HG03095 (cell line): ENCODE data around the gene MCEE.
"Not testable (repeated sequence)": the region's sequence is repeated elsewhere in the genome, so short reads cannot be mapped to it uniquely, and the experiment has no call there.

Experiments used
- ATAC-seq: cut with Tn5 transposase; IDR thresholded peaks from one replicate; pipeline ENCODE4 v1.9.1; 2021; ENCODE audit warnings: moderate library complexity; ENCODE audit not compliant: unreplicated experiment

Gene MCEE

DNA sequence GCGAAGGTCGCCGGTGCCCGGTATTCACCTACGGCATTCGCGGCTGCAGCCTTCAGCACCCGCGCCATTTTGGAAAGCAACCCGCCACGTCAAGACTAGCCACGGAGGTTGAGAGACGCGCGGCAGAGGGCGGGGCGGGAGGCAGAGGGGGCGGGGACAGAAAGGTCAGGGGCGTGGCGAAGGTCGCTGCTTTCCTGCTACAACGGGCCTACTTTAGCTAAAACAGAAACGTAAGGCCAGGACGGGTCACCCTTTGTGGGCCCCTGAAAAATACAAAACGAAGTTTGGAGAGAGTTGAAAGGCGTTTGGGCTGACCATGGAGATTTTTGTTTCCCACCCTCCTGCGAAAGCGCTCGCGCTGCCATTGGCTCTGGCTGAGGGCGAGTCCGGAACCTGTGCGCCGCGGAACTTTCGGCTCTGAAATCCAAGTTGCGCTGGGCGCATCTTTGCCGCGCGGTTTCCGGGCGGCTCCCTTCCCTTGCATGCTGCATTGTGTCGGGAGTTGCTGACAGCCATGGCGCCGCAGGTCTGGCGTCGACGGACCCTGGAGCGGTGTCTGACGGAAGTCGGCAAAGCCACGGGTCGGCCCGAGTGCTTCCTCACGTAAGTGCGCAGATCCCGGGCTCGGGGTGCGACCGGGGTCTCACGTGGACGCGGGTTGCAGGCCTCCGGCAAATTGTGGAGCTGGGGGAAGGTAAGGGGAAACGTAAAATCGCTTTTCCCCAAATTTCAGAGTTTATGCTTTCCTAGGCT is at the start of gene MCEE, which contains the start of gene MPHOSPH10:
TSS of gene MCEE (minus strand) at position 78 of the 753 bp plus-strand sequence. CDS start at position 68, 10 bp downstream.
TSS of gene MPHOSPH10 (plus strand) at position 483 of the 753 bp plus-strand sequence. CDS start at position 515, 32 bp downstream.
- ATAC-seq: peak; percentile 85

GRCh38 chr2:71178836-71179235 is 48.8 kb upstream of the MCEE start:
- not testable (repeated sequence) for ATAC-seq

DNA sequence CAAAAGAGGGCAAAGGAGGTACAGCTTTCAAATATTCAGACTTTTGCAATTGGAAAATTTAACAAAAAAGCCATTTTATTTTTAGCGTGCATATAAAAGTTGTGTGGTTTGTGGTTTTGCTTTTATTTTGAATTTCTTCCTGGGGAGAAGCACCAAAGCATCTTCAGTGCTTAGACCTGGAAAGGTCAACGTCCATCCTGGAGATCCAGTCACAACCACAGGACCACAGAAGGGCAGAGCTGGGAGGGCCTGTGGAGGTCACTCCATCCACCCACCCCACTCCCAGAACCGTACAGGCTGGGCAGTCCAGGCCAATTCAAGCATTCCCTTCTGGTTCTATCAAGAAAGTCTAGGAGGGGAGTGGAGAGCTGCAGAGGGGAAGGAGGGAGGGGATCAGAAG is 44.2 kb upstream of the MCEE start:
- ATAC-seq: no peak

DNA sequence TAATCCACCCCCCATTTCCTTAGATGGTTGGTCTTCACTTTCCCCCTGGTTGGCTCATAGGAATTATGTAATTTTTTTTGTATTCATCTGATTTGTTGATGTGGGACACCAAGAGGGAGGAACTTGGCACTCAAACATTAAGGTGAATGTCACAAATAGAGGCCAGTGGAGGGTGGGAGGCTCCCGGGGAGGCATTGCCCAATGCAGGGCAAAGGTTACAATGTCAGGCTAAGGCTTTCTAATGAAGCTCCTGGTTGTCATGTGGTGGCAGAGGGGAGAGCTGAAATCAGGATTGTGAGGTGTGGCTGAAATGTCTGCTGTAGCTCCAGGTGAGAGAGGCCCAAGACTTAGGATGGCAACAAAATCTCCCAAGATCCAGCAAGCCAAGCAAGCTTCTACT is 43.1 kb upstream of the MCEE start:
- ATAC-seq: no peak

- no peak for ATAC-seq
Observed at GRCh38 chr2:71166812-71167211, 36.8 kb upstream of the MCEE start.

- ATAC-seq: no peak
Observed at GRCh38 chr2:71157124-71157793, 27.2 kb upstream of the MCEE start.

DNA sequence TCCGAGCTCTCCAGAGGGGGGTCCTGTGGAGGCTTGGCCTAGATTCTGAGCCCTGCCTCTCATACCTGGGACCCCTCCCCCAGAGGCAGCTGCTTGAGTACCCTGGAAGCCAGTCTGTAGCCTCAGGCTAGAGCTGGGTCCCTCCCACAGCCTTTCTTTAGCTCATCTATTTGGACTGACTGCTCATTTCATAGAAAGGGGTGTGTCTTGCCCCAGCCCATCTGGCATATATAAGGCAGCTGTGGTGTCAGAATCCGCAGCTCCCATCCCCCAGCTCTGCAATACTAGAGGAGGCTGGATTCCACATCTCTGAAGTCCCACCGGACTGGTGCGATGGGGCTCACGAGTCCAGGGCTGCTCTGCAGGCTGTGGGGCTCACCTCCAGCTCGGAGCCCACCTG is 26.5 kb upstream of the MCEE start:
- ATAC-seq: no peak

DNA sequence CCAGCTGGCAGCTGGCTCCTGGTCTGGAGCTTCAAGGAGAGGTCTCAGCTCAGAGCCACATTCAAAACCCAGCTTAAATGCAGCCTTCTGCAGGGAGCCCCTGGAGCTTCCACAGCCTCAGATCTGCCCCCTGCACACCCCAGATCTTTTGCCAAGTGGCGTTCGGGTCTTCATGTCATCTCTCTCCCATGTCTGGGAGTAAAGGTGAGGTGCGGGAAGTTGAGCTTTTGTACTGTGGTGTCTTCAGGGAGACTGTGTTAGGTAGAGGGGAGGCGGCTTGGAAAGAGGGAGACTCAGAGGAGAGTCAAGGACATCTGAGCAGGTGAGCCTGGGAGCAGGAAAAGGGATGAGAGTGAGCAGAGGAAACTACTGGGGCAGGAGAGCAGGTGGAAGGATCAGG is 25.8 kb upstream of the MCEE start:
- no peak for ATAC-seq

- no peak for ATAC-seq
Observed at GRCh38 chr2:71154798-71155197, 24.8 kb upstream of the MCEE start.

DNA sequence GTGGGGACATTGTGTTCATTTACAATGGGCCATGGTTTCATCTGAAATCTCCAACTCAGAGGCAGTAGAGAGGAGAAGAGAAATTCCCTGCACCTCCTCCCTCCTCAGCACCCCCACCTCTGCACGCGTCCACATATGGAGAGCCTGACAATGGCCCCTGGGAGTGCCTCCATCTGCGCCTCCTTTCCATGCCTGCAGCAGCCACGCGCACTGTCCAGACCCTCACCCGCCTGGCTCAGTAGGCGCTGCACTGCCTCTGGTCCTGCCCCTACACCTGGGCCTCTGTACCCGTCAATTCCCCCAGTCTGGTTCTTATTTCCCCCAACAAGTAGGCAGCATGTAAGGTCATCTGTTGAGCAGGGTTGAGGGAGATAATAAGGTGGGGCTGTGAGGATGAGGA is 24.2 kb upstream of the MCEE start:
- no peak for ATAC-seq

DNA sequence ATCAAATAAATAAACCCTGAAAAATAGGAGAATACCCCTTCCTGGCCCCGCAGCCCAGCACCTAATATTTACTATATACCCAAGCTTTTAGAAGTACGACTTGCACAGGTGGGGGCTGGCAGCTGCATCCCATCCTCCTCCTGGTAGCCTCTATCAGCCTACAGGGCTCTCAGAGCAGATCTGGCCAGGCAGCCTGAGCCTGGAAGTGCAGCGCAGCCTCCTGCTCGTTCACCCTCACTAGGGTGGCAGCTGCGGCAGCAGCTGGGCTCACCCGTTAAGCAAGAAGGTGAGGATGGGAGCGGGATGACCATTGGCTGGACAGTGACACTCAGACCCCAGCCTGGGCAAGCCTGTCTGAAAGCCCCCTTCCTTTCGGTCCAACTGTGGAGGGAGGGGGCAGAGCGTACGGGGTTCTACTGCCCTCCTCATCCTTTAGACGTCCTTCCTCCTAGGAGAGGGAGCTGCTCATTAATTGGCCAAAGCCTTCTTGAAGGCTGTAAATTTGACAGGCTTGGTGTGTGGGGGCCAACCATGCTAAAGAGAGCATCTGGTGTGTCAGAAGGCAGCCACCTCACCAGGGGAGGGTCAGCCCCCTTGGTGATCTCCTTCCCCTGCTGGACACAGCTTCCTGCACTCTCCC is 23.7 kb upstream of the MCEE start:
- no peak for ATAC-seq

DNA sequence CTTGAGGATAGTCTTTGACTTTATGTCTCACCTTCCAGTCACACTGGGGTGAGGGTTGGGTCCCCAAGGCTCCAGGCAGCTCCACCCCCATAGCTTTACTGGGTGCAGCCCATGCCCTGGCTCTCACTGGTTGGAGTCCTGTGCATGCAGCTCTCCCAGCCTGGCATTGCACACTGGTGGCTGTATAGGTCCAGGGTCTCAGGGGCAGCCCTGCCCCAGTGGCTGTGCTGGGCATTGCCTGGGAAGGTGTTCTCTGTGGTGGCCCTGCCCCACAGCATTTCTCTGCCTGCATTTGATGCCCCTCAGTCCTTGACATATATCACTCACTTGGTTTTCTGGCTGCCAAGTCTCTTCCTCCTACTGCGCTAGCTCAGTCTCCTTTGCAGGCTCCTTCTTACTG is 21.6 kb upstream of the MCEE start:
- no peak for ATAC-seq

DNA sequence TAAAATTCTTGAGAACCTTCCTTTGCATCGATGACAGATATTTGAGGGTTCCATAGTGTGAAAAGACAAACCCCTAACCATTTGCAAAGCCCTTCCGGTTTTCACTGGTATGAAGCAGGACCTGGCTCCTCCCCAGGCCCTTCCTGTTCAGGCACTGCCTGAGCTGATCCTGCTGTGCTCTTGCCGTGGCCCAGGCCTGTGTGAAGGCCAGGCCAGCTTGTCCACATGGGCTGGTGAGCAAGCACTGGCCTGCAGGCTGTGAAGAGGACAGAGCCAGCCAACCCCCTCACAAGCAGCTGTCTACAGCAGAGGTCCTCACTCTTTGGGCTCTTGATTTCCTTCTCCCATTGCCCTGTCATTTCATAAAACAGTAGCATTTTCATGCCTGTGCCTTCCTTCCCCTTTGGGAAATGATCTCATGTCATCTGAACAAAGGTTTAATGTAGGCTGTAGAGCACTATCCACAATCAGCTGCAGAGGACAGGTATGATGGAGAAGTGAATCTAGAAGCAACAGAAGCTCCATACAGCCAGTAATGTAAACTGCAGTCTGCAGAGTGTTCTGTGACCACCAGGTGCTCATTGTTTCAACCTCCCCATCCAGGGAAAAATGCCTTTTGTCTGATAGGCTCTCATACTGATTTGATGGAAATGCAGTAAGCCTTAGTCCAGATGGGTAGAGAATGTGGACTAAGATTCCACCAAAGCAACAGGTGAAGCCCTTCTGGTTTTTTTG is 20.2 kb upstream of the MCEE start:
- ATAC-seq: no peak

GRCh38 chr2:71148506-71149063 is 18.6 kb upstream of the MCEE start:
- no peak for ATAC-seq

- no peak for ATAC-seq
Observed at GRCh38 chr2:71143782-71144181, 13.8 kb upstream of the MCEE start.

GRCh38 chr2:71136174-71136573 is 6.1 kb upstream of the MCEE start:
- ATAC-seq: no peak

DNA sequence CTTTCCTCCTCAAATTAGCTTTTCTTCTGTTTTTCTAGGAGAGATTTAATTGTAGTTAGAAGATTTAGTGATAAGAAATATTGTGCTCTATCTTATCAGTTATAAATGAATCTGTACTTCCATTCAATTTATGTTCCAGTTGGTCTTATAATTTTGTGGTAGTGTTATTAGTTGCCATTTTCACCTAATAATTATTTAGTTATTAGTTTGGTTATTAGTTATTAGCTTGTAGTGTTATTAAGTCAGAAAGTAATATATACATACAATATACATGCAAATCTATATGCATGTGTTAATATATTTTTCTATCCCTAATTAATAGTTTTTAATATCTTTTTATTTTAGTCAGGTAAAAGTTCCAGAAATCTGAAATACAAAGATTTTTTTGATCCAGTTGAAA is 3.6 kb upstream of the MCEE start:
- no peak for ATAC-seq

- ATAC-seq: not testable (repeated sequence)
Observed at GRCh38 chr2:71131387-71132166, 1.5 kb upstream of the MCEE start.

GRCh38 chr2:71130905-71131244 is 846 bp upstream of the MCEE start:
- ATAC-seq: peak; percentile 24

DNA sequence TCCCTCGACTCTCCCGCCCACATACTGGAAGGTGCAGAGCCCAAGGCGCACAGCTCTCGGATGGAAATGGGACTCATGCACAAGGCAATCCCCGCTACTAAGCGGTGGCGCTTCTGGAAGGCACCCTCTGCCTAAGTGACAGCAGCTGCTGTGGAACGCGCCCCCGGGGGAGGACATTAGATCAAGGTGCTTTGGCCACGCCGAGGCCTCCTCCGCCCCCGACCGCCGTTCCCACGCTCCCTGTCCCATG is 202 bp downstream of the MCEE start:
- peak; percentile 46 for ATAC-seq
